DND-41 (cell line): ENCODE results near the gene SMARCA4.

Experiments
- ATAC-seq: fragments of 200-7000 bp; cut with Tn5 transposase; 3 replicates; pipeline ENCODE4 v1.9.1; 2021; ENCODE audit warnings: low read depth; ENCODE audit not compliant: insufficient read depth
- DNase-seq: peaks from one replicate; pipeline ENCODE4 v3.0.0-alpha.2; 2020
- H2AFZ ChIP-seq: 2 replicates; pipeline ENCODE4 v1.6.0; 2012; ENCODE audit warnings: low read depth, low read length
- H3K27ac ChIP-seq: 2 replicates; pipeline ENCODE4 v1.5.1; 2012; ENCODE audit warnings: low read length, inconsistent platforms
- H3K27me3 ChIP-seq: fragments of 200-600 bp; sonication (generic); 2 replicates; pipeline ENCODE4 v1.6.0; 2012; ENCODE audit warnings: low read length, mild to moderate bottlenecking, inconsistent platforms; ENCODE audit not compliant: insufficient read depth, poor library complexity
- H3K36me3 ChIP-seq: 2 replicates; pipeline ENCODE4 v1.5.1; 2012; ENCODE audit warnings: low read length, inconsistent platforms; ENCODE audit not compliant: insufficient read depth
- H3K4me1 ChIP-seq: 2 replicates; pipeline ENCODE4 v1.5.1; 2012; ENCODE audit warnings: mild to moderate bottlenecking, low read length; ENCODE audit not compliant: insufficient read depth
- H3K4me2 ChIP-seq: 2 replicates; pipeline ENCODE4 v1.6.0; 2012; ENCODE audit warnings: mild to moderate bottlenecking, moderate library complexity, low read length, inconsistent platforms; ENCODE audit not compliant: insufficient read depth
- H3K4me3 ChIP-seq, 2 experiments: fragments of 200-600 bp in 1 of 2; shearing (Covaris generic) in 1 of 2; 2 replicates each; pipeline ENCODE4 v1.5.1; 2012 to 2016; ENCODE audit warnings: inconsistent platforms in 2 of 2, low read length in 2 of 2, mild to moderate bottlenecking in 2 of 2, low read depth in 1 of 2, moderate library complexity in 1 of 2
- H3K79me2 ChIP-seq: 2 replicates; pipeline ENCODE4 v1.6.0; 2012; ENCODE audit warnings: low read length, inconsistent platforms; ENCODE audit not compliant: insufficient read depth
- H3K9ac ChIP-seq: 2 replicates; pipeline ENCODE4 v1.6.0; 2012; ENCODE audit warnings: low read depth, mild to moderate bottlenecking, inconsistent platforms, low read length, moderate library complexity
- H3K9me3 ChIP-seq: 2 replicates; pipeline ENCODE4 v1.5.1; 2012; ENCODE audit warnings: low read length, moderate library complexity, mild to moderate bottlenecking, inconsistent platforms; ENCODE audit not compliant: insufficient read depth, severe bottlenecking
- H4K20me1 ChIP-seq: 2 replicates; pipeline ENCODE4 v1.6.0; 2012; ENCODE audit warnings: low read length; ENCODE audit not compliant: insufficient read depth
- EZH2 ChIP-seq: IDR thresholded peaks from 3 replicates; pipeline ENCODE4 v1.6.1; 2012; ENCODE audit warnings: borderline replicate concordance, low read depth, mild to moderate bottlenecking, moderate library complexity, low read length, inconsistent platforms; ENCODE audit not compliant: severe bottlenecking
- TF ChIP-seq, protein P1 (sequence below): IDR thresholded peaks from 2 replicates; pipeline ENCODE4 v1.5.1; 2012; ENCODE audit warnings: borderline replicate concordance, low read length, moderate library complexity, mild to moderate bottlenecking; ENCODE audit not compliant: poor library complexity, severe bottlenecking; ENCODE audit errors: extremely low read depth

The SMARCA4 gene

DNA sequence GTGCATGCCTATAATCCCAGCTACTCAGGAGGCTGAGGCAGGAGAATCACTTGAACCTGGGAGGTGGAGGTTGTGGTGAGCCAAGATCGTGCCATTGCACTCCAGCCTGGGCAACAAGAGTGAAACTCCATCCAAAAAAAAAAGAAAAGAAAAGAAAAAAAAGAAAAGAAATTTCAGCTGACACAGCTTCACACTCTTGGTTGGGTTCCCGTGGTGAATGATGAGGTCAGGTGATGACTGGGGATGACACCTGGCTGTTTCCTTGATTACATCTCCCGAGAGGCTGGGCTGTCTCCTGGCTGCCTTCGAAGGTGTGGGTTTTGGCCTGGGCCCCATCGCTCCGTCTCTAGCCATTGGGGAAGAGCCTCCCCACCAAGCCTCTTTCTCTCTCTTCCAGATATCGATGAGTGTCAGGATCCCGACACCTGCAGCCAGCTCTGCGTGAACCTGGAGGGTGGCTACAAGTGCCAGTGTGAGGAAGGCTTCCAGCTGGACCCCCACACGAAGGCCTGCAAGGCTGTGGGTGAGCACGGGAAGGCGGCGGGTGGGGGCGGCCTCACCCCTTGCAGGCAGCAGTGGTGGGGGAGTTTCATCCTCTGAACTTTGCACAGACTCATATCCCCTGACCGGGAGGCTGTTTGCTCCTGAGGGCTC is 150.4 kb downstream of the SMARCA4 start:
- Histone ChIP-seq H2AFZ (no peak overlapping the region), H4K20me1 (peaks cover 52% of the 10 kb centered on the region), H3K36me3 (peaks cover 98% of the 10 kb centered on the region), H3K9me3 (no peaks in the 10 kb centered on the region), H3K4me1 (no peaks in the 10 kb centered on the region), H3K4me3 (no peak overlapping the region), H3K27me3 (no peaks in the 10 kb centered on the region), H3K27ac (no peak overlapping the region), H3K4me2 (no peak overlapping the region), H3K79me2 (peaks cover 20% of the 10 kb centered on the region), H3K9ac (no peak overlapping the region)
- TF ChIP-seq, protein P1, sequence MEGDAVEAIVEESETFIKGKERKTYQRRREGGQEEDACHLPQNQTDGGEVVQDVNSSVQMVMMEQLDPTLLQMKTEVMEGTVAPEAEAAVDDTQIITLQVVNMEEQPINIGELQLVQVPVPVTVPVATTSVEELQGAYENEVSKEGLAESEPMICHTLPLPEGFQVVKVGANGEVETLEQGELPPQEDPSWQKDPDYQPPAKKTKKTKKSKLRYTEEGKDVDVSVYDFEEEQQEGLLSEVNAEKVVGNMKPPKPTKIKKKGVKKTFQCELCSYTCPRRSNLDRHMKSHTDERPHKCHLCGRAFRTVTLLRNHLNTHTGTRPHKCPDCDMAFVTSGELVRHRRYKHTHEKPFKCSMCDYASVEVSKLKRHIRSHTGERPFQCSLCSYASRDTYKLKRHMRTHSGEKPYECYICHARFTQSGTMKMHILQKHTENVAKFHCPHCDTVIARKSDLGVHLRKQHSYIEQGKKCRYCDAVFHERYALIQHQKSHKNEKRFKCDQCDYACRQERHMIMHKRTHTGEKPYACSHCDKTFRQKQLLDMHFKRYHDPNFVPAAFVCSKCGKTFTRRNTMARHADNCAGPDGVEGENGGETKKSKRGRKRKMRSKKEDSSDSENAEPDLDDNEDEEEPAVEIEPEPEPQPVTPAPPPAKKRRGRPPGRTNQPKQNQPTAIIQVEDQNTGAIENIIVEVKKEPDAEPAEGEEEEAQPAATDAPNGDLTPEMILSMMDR = no peak
- TF ChIP-seq EZH2 = no peak
- ATAC-seq (no peak), DNase-seq (no peak)

DNA sequence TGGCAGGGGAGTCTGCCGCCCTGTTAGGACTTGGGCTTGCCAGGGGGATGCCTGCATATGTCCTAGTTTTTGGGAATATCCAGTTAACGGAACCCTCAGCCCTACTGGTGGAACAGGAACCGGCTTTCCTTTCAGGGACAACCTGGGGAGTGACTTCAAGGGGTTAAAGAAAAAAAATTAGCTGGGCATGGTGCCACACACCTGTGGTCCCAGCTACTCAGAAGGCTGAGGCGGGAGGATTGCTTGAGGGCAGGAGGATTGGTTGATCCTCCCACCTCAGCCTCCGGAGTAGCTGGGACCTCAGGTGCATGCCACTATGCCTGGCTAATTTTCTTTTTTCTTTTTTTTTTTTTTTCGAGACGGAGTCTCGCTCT is 150.9 kb downstream of the SMARCA4 start:
- TF ChIP-seq EZH2 = no peak
- TF ChIP-seq, protein P1 = no peak
- peaks cover 47% of the 10 kb centered on the region for H4K20me1 ChIP-seq
- no peak for DNase-seq
- H2AFZ ChIP-seq = no peak overlapping the region
- no peak overlapping the region for H3K9ac ChIP-seq
- H3K36me3 ChIP-seq = peaks cover 98% of the 10 kb centered on the region
- no peak overlapping the region for H3K27ac ChIP-seq
- H3K27me3 ChIP-seq = no peaks in the 10 kb centered on the region
- H3K4me2 ChIP-seq = no peak overlapping the region
- no peaks in the 10 kb centered on the region for H3K9me3 ChIP-seq
- no peak overlapping the region for H3K4me3 ChIP-seq
- peaks cover 18% of the 10 kb centered on the region; the same call in 1 of the 2 replicates for H3K79me2 ChIP-seq
- no peak for ATAC-seq
- H3K4me1 ChIP-seq = no peaks in the 10 kb centered on the region
